Esophagus squamous epithelium (tissue), 5 donors: ENCODE results near the gene FOXJ2. TPM values are rescaled to one million over a fixed set of nuclear protein-coding genes. Genes with fewer than 3 reads are reported as not detected.
"Not testable (repeated sequence)": the region's sequence is repeated elsewhere in the genome, so short reads cannot be mapped to it uniquely, and the experiment has no call there.

Source experiments
- DNase-seq: peaks from one replicate; lab custom pipeline; 2025; lab: John Stamatoyannopoulos, UW
- H3K27ac ChIP-seq, 4 donors: fragments of 200-600 bp; sonication (generic); one replicate each; pipeline ENCODE4 v1.5.1; 2016 to 2019; ENCODE audit warnings: mild to moderate bottlenecking in 1 of 4
- H3K27me3 ChIP-seq, 4 donors: fragments of 200-600 bp; sonication (generic); 1 replicate in 3 of 4; 2 replicates in 1 of 4; pipeline versions ENCODE4 v1.5.1 to v1.6.0; 2017 to 2021; ENCODE audit warnings: antibody characterized with exemption in 1 of 4
- H3K36me3 ChIP-seq, 3 donors: fragments of 200-600 bp; sonication (generic); one replicate each; pipeline ENCODE4 v1.5.1; 2016 to 2019
- H3K4me1 ChIP-seq, 3 donors: fragments of 200-600 bp; sonication (generic); one replicate each; pipeline ENCODE4 v1.5.1; 2017 to 2019
- H3K4me3 ChIP-seq, 4 donors: fragments of 200-600 bp; sonication (generic); 1 replicate in 3 of 4; 2 replicates in 1 of 4; pipeline ENCODE4 v1.5.1; 2016 to 2019; ENCODE audit warnings: mild to moderate bottlenecking in 2 of 4, moderate library complexity in 1 of 4
- H3K9me3 ChIP-seq, 3 donors: fragments of 200-600 bp; sonication (generic); one replicate each; pipeline ENCODE4 v1.5.1; 2016 to 2019
- POLR2A ChIP-seq, 4 donors: fragments of 450-650 bp; IDR thresholded peaks; one replicate each; pipeline ENCODE4 v1.6.1; 2017; ENCODE audit warnings: antibody characterized with exemption in 4 of 4, mild to moderate bottlenecking in 4 of 4, moderate library complexity in 3 of 4
- WGBS, 2 donors: methylation state at CpG; one replicate each; pipeline ENCODE4 v1.1.5; 2018; 5-methylcytosine and 5-hydroxymethylcytosine counted together
- intact Hi-C: fragments of 100-400 bp; cut with DNase I; formaldehyde crosslinking; loops from one replicate; pipeline ENCODE4 v1.15.0; 2022
- total RNA-seq, 4 donors: library from RNA; depleted of rRNA; stranded (reverse); fragments of >200 nt; gene quantifications; one replicate each; pipeline ENCODE4 v1.1.0, GENCODE V29; 2016
- TF ChIP-seq, protein P1 (sequence below), 6 experiments: fragments of 450-650 bp in 4 of 6; fragments of 200-600 bp in 2 of 6; sonication (generic) in 2 of 6; IDR thresholded peaks; one replicate each; pipeline ENCODE4 v1.5.1; 2016 to 2019; ENCODE audit warnings: antibody characterized with exemption in 6 of 6, mild to moderate bottlenecking in 4 of 6, moderate library complexity in 4 of 6
- donor health status: DM: yes; HTN: yes; CAD: no.

Gene FOXJ2
- 10 to 100 TPM in 1 of 4 donors, 1 to 10 TPM in 3; 5.9 to 11.8 (median 7.7) TPM for total RNA-seq

DNA sequence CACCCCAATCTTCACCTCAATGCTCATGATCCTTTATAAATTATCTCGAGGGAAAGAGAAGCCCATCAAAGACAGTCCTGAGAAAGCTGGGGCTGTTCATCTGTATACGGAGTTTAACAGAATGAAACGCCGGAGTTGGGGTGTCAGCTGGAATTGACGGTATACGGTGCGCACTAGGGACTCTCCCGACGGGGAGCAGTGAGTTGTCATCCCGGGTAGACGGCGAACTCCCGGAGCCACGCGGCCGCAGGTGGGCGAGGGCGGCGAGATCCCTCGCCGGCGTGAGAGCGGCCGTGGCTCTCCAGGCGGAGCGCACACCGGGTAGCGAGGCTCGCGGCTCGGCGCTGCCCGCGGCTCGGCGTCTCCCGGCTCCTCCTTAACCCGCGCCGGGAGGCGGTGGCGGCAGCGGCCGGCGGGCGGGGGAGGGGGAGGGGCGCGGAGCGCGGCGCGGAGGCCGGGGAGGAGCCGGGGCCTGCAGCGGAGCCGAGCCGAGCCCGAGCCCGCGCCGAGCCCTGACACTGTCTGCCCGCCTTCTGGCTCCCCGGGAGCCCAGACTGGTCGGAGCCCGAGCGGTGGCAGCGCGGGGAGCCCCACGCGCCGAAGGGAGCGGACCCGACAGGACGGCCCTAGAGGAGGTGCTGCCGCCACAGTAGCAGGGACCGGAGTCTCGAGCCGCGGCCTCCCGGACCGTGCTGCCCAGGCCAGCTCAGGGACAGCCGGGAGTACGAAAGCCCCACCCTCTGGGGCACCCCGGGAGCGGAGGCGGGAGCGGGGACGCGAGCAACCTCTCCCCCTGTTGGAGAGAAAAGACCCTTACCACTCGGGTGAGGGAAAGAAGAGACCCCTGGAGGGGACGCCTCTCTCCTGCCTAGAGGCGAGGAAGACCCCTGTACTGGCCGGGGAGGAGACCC, at the start of gene FOXJ2:
FOXJ2 (plus strand) TSS at position 475 of the 911 bp plus-strand sequence. CDS start 7,117 bp downstream, outside the sequence.
- DNase-seq = no peak
- Histone ChIP-seq H3K27ac (peak within 1 kb of the TSS; percentile 93 to 98 (median 94)), H3K27me3 (no peaks in the 10 kb centered on the region), H3K36me3 (peaks cover 0 to 10% (median 0%) of the 10 kb centered on the region in 3 donors), H3K9me3 (no peaks in the 10 kb centered on the region), H3K4me1 (peaks cover 33 to 61% (median 41%) of the 10 kb centered on the region in 3 donors), H3K4me3 (peak within 1 kb of the TSS; percentile 60 to 99 (median 88))
- TF ChIP-seq, protein P1, sequence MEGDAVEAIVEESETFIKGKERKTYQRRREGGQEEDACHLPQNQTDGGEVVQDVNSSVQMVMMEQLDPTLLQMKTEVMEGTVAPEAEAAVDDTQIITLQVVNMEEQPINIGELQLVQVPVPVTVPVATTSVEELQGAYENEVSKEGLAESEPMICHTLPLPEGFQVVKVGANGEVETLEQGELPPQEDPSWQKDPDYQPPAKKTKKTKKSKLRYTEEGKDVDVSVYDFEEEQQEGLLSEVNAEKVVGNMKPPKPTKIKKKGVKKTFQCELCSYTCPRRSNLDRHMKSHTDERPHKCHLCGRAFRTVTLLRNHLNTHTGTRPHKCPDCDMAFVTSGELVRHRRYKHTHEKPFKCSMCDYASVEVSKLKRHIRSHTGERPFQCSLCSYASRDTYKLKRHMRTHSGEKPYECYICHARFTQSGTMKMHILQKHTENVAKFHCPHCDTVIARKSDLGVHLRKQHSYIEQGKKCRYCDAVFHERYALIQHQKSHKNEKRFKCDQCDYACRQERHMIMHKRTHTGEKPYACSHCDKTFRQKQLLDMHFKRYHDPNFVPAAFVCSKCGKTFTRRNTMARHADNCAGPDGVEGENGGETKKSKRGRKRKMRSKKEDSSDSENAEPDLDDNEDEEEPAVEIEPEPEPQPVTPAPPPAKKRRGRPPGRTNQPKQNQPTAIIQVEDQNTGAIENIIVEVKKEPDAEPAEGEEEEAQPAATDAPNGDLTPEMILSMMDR (IDR thresholded peaks at IDR 0.05) = no peak
- TF ChIP-seq POLR2A (IDR thresholded peaks at IDR 0.05) = peak in 2 of 4 donors; percentile 84 to 87
- intact Hi-C loops = no loop called here
- WGBS, 2 donors = 0% methylated on average over 1 to 9 of the region's 93 CpGs

DNA sequence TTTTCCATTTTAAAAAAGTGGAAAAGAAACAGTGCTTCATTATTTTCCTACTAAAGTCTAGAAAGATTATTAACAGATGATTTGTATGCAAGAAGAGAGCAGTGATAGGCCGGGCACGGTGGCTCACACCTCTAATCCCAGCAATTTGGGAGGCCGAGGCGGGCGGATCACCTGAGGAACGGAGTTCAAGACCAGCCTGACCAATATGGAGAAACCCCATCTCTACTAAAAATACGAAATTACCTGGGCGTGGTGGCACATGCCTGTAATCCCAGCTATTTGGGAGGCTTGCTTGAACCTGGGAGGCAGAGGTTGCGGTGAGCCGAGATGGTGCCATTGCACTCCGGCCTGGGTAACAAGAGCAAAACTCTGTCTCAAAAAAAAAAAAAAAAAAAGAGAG, 49.5 kb upstream of the FOXJ2 start:
- H3K4me1 ChIP-seq, H3K4me3 ChIP-seq, intact Hi-C loops, H3K9me3 ChIP-seq, H3K36me3 ChIP-seq, DNase-seq, H3K27me3 ChIP-seq, H3K27ac ChIP-seq: not testable (repeated sequence)
- 84 to 94% methylated on average over 11 of the region's 11 CpGs for WGBS, 2 donors

DNA sequence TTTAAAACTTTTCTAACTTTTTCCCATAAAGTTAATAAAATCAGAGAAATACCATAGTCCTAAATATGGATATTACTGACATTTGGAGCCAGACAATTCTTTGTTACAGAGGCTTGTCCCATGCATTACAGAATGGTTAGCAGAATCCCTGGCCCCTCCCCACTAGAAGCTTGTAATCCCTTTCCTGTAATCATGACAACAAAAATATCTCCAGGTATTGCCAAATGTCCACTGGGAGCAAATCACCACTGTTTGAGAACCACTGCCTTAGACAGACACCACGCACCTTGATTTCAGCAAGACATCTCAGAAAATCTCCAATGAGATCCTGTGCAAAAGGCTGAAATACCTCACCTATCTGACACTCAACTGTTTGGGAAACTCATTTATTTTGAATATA, 49.1 kb upstream of the FOXJ2 start:
- H3K4me3 ChIP-seq, H3K36me3 ChIP-seq, H3K9me3 ChIP-seq, H3K4me1 ChIP-seq, intact Hi-C loops, DNase-seq, H3K27me3 ChIP-seq, H3K27ac ChIP-seq: not testable (repeated sequence)
- WGBS, 2 donors = 75 to 90% methylated on average over 1 of the region's 1 CpG

DNA sequence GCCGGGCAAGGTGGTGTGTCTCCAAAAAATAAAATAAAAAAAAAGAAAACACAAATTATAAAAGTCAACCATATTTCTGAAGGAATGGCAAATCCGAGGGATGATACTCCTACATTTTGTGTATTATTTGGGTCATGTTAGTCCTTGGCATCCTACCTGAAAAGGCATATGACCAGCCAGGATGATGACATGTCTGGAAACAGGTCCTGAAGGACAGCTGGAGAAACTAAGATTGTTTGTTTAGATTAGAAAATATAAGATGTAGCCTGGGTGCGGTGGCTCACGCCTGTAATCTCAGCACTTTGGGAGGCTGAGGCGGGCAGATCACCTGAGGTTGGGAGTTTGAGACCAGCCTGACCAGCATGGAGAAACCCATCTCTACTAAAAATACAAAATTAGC, 47.6 kb upstream of the FOXJ2 start:
- H3K9me3 ChIP-seq = no peaks in the 10 kb centered on the region
- H3K27ac ChIP-seq = no peak overlapping the region
- H3K27me3 ChIP-seq = no peaks in the 10 kb centered on the region
- no peaks in the 10 kb centered on the region for H3K4me1 ChIP-seq
- no peak overlapping the region for H3K4me3 ChIP-seq
- TF ChIP-seq, protein P1 (IDR thresholded peaks at IDR 0.05) = no peak
- TF ChIP-seq POLR2A (IDR thresholded peaks at IDR 0.05) = no peak
- H3K36me3 ChIP-seq = no peaks in the 10 kb centered on the region
- intact Hi-C loops = no loop called here
- no peak for DNase-seq
- 88 to 89% methylated on average over 5 of the region's 5 CpGs for WGBS, 2 donors

DNA sequence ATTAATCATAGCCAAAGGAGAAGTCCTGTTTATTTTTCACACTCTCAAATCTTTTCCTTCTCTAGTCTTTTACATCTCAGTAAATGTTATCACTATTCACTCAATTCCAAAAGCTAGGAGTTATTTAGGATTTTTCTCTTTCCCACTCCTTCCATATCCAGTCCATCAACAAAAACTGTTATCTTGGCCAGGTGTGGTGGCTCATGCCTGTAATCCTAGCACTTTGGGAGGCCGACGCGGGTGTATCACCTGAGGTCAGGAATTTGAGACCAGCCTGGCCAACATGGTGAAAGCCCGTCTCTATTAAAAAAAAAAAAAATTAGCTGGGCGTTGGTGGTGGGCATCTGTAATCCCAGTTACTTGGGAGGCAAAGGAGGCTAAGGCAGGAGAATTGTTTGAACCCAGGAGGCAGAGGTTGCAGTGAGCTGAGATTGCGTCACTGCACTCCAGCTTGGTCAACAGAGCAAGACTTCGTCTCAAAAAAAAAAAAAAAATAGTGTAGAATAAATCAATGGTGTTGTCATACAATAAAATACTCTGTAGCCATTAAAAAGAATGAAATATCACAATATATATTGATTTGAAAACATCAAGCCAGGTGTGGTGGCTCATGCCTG, 46.6 kb upstream of the FOXJ2 start:
- no peaks in the 10 kb centered on the region for H3K27me3 ChIP-seq
- H3K4me1 ChIP-seq = no peaks in the 10 kb centered on the region
- no peak for DNase-seq
- no peaks in the 10 kb centered on the region for H3K9me3 ChIP-seq
- no peak overlapping the region for H3K4me3 ChIP-seq
- WGBS, 2 donors = 84 to 89% methylated on average over 3 to 4 of the region's 7 CpGs
- no peaks in the 10 kb centered on the region for H3K36me3 ChIP-seq
- no peak overlapping the region for H3K27ac ChIP-seq
- intact Hi-C loops = no loop called here
- TF ChIP-seq POLR2A (IDR thresholded peaks at IDR 0.05) = no peak
- TF ChIP-seq, protein P1 (IDR thresholded peaks at IDR 0.05) = no peak
